Stomach (tissue), 4 donors: ENCODE results near the gene SSH3.

Experiments
- POLR2AphosphoS5 ChIP-seq, 3 donors: sonication (generic); formaldehyde crosslinking; IDR thresholded peaks; one replicate each; pipeline ENCODE4 v1.6.1; 2016; ENCODE audit warnings: antibody characterized with exemption in 3 of 3
- TF ChIP-seq, protein P1 (sequence below), 7 experiments: fragments of 450-650 bp in 4 of 7; fragments of 200-600 bp in 3 of 7; sonication (generic) in 3 of 7; IDR thresholded peaks; one replicate each; pipeline ENCODE4 v1.5.1; 2016 to 2019; ENCODE audit warnings: antibody characterized with exemption in 7 of 7, control low read depth in 2 of 7, mild to moderate bottlenecking in 1 of 7

GRCh38 chr11:67312187-67313021 is 9.1 kb downstream of the SSH3 start:
- TF ChIP-seq, protein P1, sequence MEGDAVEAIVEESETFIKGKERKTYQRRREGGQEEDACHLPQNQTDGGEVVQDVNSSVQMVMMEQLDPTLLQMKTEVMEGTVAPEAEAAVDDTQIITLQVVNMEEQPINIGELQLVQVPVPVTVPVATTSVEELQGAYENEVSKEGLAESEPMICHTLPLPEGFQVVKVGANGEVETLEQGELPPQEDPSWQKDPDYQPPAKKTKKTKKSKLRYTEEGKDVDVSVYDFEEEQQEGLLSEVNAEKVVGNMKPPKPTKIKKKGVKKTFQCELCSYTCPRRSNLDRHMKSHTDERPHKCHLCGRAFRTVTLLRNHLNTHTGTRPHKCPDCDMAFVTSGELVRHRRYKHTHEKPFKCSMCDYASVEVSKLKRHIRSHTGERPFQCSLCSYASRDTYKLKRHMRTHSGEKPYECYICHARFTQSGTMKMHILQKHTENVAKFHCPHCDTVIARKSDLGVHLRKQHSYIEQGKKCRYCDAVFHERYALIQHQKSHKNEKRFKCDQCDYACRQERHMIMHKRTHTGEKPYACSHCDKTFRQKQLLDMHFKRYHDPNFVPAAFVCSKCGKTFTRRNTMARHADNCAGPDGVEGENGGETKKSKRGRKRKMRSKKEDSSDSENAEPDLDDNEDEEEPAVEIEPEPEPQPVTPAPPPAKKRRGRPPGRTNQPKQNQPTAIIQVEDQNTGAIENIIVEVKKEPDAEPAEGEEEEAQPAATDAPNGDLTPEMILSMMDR (IDR thresholded peaks at IDR 0.05) = no peak
- peak in 2 of 3 donors; percentile 76 to 81 for TF ChIP-seq POLR2AphosphoS5 (IDR thresholded peaks at IDR 0.05)
